C4-2B (cell line): ENCODE data around the gene GTF3C2.

Experiments used
- ZFX ChIP-seq: fragments of 450-650 bp; IDR thresholded peaks from 2 replicates; pipeline ENCODE4 v1.6.1; 2017
- TF ChIP-seq, protein P1 (sequence below): fragments of 450-650 bp; conservative IDR thresholded peaks from 2 replicates; pipeline ENCODE4 v1.5.1; 2017; ENCODE audit warnings: mild to moderate bottlenecking

DNA sequence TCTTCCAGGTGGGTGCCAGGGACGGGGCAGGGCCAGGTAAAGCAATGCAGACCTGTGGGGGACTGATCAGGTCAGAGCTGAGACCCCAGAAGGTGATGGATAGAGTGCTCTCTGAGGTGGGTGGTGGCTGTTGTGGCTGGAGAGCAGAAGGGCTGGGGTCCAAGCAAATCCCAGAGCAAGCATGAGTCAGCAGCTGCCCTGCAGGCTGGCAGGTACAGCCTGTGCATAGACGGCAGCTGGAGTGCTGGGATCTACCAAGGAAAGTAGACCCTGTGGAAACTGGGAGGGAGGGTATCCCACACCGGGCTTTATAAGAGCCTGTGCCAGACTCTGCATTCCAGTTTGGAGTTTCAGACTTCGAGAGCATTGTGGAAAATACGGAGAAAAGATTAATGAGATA, 73.7 kb downstream of the GTF3C2 start:
- TF ChIP-seq, protein P1, sequence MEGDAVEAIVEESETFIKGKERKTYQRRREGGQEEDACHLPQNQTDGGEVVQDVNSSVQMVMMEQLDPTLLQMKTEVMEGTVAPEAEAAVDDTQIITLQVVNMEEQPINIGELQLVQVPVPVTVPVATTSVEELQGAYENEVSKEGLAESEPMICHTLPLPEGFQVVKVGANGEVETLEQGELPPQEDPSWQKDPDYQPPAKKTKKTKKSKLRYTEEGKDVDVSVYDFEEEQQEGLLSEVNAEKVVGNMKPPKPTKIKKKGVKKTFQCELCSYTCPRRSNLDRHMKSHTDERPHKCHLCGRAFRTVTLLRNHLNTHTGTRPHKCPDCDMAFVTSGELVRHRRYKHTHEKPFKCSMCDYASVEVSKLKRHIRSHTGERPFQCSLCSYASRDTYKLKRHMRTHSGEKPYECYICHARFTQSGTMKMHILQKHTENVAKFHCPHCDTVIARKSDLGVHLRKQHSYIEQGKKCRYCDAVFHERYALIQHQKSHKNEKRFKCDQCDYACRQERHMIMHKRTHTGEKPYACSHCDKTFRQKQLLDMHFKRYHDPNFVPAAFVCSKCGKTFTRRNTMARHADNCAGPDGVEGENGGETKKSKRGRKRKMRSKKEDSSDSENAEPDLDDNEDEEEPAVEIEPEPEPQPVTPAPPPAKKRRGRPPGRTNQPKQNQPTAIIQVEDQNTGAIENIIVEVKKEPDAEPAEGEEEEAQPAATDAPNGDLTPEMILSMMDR: no peak
- no peak for TF ChIP-seq ZFX
